HG03571 (cell line): ENCODE measurements around the gene CDKN1C.

Source experiments
- ATAC-seq: cut with Tn5 transposase; IDR thresholded peaks from one replicate; pipeline ENCODE4 v1.9.1; 2021; ENCODE audit not compliant: unreplicated experiment

The CDKN1C gene

DNA sequence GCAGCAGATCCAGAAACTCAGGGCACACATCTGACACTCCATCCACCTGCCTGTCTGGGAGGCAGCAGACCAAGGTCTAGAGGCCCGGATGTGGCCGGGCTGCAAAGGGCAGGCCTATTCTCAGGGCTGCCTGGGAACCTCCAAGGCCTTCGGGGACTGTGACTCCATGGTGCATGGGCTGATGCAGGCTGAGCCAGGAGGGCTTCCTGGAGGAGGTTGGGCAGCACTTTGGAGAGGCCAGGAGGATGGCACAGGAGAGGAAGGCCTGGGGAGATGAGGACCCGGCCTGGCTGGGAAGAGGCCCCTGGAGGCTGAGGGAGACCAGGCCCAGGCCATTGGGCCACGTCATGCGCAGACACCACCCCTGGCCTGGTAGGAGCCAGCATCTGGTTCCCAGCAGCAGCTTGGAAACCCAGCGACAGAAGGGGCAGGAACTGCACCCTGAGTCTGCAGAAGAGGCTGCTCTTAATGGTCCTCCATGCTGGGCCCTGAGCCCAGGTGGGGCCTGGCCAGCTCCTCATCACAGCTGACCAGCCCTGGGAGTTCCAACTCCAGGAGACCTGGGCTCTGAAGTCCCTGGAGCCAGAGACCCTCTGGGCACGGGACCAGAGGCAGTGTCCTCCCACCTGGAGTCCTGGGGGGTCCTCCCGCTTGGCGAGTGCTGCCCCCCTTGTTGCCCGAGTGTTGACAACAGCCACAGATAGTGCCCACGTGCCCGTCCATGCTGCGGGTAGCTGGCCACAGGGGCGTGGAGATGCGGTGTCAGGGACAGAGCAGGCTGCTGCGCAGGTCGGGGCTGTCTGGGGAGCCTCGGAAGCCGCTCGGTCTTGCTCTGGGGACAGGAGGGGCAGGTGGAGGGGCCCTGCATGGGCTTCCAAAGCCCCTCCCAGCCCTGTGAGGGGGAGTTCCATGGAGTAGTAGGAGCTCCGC, 38.1 kb upstream of the CDKN1C start:
- no peak for ATAC-seq

DNA sequence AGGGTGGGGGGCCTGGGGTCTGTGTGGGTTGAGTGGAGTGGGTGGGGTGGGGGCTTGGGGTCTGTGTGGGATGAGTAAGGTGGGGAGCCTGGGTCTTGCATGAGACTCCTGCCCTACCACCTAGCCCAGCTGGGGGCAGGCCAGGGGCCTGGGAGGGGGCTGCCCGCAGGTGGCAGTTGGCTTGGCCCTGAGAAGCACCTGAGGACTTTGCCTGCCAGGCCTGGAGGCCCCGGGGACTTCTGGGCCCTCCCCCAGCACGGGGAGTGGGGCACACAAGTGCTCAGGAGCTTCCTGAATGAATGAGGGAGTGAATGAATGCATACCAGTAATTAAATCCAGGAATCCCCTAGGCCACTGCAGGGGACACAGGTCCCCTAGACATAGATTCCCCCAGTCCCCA, 37.1 kb upstream of the CDKN1C start:
- ATAC-seq, result no peak

DNA sequence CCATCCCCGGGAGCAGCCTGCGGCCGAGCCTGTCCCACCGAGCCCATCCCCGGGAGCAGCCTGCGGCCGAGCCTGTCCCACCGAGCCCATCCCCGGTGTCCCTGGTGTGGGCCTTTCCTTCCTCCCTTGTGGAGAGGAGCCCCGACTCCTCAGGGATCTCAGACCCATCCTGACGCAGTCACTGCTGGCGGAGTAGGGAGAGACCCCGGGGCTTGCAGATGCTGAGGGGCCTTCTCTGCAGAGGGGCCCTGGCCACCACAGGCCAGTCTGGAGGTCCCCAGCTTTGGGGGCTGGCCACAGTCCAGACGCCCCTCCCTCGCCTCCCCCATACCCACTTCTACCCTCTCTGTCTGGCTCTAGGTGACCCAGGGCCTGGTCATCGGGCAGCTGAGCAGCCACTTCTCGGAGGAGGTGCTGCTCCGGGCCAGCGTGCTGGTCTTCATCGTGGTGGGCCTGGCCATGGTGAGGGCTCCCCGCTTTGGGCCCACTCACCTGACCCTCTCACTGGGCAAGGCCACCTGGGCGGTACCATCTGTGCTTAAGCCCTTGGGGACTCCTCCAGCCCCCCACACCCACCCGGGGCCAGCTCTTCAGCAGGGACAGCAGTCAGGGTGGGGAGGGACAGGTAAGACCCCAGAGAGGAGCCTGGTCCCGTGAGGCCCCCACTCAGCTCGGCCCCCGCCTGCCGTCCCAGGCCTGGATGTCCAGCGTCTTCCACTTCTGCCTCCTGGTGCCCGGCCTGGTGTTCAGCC, 36.3 kb upstream of the CDKN1C start:
- no peak for ATAC-seq

GRCh38 chr11:2921261-2921660, 35.7 kb upstream of the CDKN1C start:
- ATAC-seq, result no peak

GRCh38 chr11:2920343-2920742, 34.8 kb upstream of the CDKN1C start:
- no peak for ATAC-seq

DNA sequence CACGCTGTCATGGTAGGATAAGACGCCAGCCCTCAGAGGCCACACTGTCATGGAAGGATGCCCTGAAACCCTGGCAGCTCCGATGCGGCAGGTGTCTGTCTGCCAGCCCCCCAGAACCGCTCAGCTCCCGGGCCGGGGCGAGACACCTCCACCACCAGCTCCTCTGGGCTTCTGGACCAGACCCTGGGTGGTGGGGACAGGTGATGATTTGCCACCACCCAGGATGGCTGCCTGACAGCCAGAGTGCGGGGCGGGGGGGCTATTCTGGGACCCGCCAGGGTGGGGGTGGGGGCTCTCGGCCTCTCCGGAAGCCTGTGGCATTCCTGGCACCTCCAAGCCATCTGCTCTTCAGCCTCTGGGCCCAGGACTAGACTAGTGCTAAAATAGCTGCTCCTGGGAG, 34.3 kb upstream of the CDKN1C start:
- no peak for ATAC-seq

DNA sequence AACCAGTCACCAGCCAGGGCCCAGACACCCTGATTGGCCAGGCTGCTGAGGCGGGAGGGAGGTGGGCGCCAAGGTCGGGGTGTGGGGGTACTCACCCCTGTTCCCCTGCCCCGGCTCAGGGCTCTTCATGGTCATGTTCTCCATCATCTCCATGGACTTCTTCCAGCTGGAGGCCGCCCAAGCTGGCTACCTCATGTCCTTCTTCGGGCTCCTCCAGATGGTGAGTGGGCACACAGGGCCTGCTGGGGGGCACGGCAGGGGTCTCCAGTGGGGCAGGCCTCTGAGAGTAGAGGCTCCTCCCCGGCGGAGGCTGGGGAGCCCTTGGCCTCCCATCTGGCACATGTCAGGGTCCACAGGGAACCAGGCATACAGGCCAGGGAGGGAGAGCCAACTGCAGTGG, 33.6 kb upstream of the CDKN1C start:
- ATAC-seq, result no peak

DNA sequence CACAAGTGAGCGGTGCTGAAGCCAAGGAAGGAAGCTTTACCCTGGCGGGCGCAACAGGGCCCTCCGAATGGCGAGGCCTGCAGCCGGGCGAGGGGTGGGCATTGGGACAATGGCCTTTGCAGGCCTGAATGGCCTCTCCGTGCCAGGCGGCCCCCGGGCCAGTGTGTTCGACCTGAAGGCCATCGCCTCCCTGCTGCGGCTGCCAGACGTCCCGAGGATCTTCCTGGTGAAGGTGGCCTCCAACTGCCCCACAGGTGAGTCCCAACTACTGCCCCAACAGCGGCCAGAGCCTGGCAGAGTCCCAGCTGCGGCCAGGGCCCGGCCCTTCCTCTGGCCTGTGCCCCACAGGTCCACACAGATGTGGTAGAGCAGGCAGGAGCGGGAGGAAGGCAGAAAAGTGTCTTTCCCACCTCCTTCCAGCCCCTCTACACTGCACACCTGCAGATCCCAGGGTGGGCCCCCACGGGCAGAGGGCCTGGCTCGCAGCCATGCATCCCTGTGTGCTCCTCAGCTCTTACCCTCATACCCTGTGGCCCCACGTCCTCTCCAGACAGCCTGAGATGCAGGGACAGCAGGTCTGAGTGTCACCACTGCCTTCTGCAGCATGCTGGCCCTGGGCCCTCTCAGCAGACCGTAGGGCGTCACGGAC, 32.4 kb upstream of the CDKN1C start:
- no peak for ATAC-seq

DNA sequence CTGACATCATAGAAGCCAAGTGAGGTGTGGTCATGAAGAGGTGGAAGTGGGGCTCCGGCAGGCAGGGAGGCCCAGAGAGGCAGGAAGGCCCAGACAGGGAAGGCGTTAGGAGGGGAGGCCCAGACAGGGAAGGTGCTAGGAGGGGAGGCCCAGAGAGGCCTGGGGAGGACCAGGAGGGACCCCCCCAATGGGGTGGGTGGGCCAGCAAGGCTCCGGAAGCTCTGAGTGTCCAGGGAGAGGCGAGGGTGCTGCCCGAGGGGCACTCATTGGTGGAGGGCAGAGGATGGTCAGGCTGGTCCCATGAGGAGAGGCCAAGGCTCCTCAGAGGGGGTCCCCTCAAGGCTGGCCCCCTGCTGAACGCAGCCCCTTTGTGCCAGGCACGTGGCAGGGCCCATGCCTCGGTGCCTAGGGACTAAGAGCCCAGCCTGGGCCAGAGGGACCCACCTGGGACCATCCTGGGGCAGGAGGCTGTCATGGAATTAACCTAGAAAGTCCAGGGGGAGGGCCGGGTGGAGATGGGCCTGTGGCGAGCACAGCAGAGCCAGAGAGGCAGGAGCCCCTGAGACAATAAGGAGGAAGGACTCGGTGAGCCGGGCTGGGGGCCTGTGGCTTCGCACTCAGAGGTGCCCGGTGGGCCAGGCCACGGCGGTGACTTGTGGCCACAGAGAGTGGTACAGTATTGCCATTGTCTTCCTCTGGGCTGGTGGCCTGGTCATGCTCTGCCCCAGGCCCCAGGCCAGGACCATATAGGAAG, 31.5 kb upstream of the CDKN1C start:
- ATAC-seq, result no peak

GRCh38 chr11:2916114-2916891, 30.7 kb upstream of the CDKN1C start:
- ATAC-seq, result no peak

GRCh38 chr11:2915473-2915872, 29.9 kb upstream of the CDKN1C start:
- ATAC-seq, result no peak

- no peak for ATAC-seq
Observed at GRCh38 chr11:2914455-2915195, 29.1 kb upstream of the CDKN1C start.

DNA sequence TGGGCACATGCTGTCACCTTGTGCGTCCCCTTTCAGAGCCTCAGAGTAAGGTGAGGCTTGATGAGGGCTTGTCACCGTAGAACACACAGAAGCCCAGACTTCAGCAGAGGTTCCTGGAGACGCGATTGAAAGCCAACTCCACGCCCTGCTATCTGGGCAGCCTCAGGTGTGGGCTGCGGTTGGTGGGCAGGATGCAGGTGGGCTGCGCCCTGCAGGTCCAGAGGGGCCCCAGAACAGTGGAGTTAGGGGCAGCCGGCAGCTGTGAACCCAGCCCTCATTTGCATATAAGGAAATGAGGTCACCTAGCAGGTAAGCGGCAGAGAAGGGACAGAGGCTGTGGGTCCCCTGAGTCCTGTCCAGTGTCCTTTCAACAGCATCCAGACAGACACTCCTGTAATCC, 28.2 kb upstream of the CDKN1C start:
- ATAC-seq, result no peak

- ATAC-seq, result no peak
Observed at GRCh38 chr11:2913019-2913431, 27.4 kb upstream of the CDKN1C start.

- ATAC-seq, result no peak
Observed at GRCh38 chr11:2912498-2912897, 26.9 kb upstream of the CDKN1C start.

- no peak for ATAC-seq
Observed at GRCh38 chr11:2911785-2912391, 26.3 kb upstream of the CDKN1C start.

DNA sequence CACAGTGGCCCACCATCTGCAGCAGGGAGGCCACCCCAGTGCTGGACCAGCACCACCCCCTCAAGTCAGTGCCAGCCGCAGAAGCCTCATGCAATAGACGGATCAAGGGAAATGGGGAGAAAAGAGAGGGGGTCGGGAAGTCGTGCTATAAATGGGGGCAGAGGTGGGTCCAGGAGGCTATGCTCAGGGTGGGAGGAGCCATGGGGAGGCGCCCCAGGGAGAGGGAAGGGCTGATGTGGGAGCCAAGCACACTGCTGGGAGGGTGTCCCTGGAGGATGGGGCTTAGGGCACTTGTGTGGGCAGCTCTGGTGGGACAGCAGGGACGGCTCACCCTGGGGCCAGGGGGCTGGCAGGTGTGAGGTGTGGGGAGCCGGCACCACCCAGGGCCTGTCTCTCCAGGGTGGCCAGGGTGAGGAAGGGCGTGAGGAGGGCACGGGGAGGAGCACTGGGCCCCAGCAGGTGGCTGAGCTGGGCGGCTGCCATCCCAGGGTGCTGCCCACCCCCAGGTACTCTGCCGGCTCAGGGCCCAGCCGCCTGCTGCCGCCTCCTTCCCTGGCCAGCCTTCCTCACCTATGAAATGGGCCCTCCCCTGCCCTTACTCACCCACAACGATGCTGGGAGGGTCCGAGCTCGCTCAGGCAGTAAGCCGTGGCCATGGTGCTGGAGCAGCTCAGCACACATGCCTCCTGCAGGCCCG, 25.7 kb upstream of the CDKN1C start:
- ATAC-seq, result no peak

DNA sequence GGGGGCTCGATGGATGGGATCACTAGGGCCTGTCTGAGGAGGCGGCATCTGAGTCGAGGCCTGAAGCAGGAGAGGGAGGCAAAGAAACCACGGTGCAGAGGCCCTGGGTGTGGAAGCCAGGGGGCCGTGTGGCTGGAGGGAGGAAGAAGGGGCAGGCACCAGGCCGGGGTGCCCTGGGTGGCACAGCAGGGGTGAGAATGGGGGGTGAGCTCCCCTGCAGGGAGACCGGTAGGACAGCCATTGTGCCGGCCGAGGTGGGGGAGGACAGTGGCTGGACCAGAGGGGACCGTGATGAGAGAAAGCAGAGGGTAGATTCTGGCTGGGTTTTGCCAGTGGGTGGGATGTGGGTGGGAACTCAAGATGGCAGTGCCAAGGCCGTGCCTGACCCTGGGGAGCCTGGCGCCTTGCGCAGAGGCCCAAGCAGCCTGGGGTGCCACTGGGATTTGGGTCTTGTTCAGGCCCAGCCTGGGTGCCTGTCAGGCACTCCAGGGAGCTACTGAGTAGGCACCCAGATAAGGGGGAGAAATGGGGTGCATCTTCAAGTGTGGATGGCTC, 24.9 kb upstream of the CDKN1C start:
- no peak for ATAC-seq
